ENCODE measurements around the gene UBE2QL1. TPM values are rescaled to one million over a fixed set of nuclear protein-coding genes. Genes with fewer than 3 reads are reported as not detected.

Gene UBE2QL1
- total RNA-seq, 1 experiment from 2014 or later, result not detected

DNA sequence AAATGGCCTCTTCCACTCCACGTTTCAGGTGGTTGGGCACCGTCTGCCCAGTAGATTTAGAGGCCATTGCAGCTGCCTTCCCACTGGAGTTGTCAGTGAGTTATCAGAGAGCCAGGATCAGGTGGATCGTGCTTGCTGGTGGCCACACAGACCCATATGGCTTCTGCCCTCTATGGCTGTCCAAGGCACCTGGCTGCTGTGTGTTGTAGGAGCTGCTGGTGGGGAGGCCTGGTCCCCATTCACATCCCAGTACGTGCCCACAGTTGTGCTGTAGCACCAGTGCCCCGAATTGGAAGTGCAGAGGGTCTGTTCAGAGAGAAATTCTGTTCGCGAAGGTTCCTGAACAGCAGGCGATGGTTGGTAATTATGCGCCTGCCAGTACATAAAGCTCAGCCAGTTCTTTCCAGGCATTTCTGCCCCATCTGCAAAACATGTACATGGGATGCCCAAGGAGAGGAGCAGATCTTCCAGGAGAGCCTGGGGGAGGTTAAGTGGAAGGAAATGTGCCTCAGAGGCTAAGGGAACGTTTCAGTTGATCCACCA, 41.1 kb downstream of the UBE2QL1 start:
- Histone ChIP-seq H4K20me1 (ENCODE audit: insufficient read depth) (no peaks in the 10 kb centered on the region), H3K4me1 (ENCODE audit: control insufficient read depth in 1 of 2, insufficient read depth in 2 of 2, low read length in 2 of 2) (no peaks in the 10 kb centered on the region), H3K36me3 (ENCODE audit: control insufficient read depth in 1 of 2, insufficient read depth in 2 of 2, low read length in 2 of 2) (no peaks in the 10 kb centered on the region), H2AFZ (ENCODE audit: low read depth, low read length, poor library complexity, severe bottlenecking) (no peak overlapping the region), H3K4me2 (ENCODE audit: low read length) (no peak overlapping the region), H3K9me2 (ENCODE audit: insufficient read depth) (no peaks in the 10 kb centered on the region), H3K27ac (ENCODE audit: low read depth, low read length) (no peak overlapping the region), H3K9me3 (ENCODE audit: control insufficient read depth in 1 of 2, insufficient read depth in 1 of 2, low read depth in 1 of 2, low read length in 2 of 2) (no peaks in the 10 kb centered on the region), H3K27me3 (ENCODE audit: insufficient read depth, low read length) (peaks cover 63% of the 10 kb centered on the region), H3K79me2 (ENCODE audit: insufficient read depth, low read length) (no peaks in the 10 kb centered on the region), H3K4me3 (replicated peaks in 1 of 2; ENCODE audit: low read depth in 1 of 2, low read length in 2 of 2) (no peak overlapping the region), H3K9ac (ENCODE audit: low read length) (no peak overlapping the region)
- ChIA-PET RAD21 (ENCODE audit: low non-redundant PET in 1 of 2, low total read pairs in 2 of 2, uncharacterized antibody in 2 of 2, unreplicated experiment in 2 of 2) (no interaction called here), CTCF (no interaction called here), POLR2A (no interaction called here)
- ATAC-seq (no peak), DNase-seq (ENCODE audit: low read depth, low spot score) (no peak)
- BruUV-seq (replicated peaks), result no TSS peak
- TF ChIP-seq, protein P1, sequence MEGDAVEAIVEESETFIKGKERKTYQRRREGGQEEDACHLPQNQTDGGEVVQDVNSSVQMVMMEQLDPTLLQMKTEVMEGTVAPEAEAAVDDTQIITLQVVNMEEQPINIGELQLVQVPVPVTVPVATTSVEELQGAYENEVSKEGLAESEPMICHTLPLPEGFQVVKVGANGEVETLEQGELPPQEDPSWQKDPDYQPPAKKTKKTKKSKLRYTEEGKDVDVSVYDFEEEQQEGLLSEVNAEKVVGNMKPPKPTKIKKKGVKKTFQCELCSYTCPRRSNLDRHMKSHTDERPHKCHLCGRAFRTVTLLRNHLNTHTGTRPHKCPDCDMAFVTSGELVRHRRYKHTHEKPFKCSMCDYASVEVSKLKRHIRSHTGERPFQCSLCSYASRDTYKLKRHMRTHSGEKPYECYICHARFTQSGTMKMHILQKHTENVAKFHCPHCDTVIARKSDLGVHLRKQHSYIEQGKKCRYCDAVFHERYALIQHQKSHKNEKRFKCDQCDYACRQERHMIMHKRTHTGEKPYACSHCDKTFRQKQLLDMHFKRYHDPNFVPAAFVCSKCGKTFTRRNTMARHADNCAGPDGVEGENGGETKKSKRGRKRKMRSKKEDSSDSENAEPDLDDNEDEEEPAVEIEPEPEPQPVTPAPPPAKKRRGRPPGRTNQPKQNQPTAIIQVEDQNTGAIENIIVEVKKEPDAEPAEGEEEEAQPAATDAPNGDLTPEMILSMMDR (IDR thresholded peaks at IDR 0.05 in 2 of 3, conservative IDR thresholded peaks at IDR 0.05 in 1 of 3; ENCODE audit: borderline replicate concordance in 1 of 3, insufficient read depth in 1 of 3, low read depth in 2 of 3, low read length in 2 of 3), result no peak
- TF ChIP-seq TCF7L2 (IDR thresholded peaks at IDR 0.05; ENCODE audit: borderline replicate concordance, extremely low read depth, insufficient read depth, insufficient read length), result no peak
- no peak for TF ChIP-seq FOSL1 (IDR thresholded peaks at IDR 0.05; ENCODE audit: low read depth)
- no peak for TF ChIP-seq EZH2phosphoT487 (IDR thresholded peaks at IDR 0.05; ENCODE audit: borderline replicate concordance)
- no peak for TF ChIP-seq CEBPB (IDR thresholded peaks at IDR 0.05; ENCODE audit: low read depth)
- TF ChIP-seq, protein P2, sequence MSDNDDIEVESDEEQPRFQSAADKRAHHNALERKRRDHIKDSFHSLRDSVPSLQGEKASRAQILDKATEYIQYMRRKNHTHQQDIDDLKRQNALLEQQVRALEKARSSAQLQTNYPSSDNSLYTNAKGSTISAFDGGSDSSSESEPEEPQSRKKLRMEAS (IDR thresholded peaks at IDR 0.05), result no peak
- TF ChIP-seq SIN3A (IDR thresholded peaks at IDR 0.05; ENCODE audit: low read depth), result no peak
- no peak for TF ChIP-seq ZFX (IDR thresholded peaks at IDR 0.05)
- TF ChIP-seq, protein P3, sequence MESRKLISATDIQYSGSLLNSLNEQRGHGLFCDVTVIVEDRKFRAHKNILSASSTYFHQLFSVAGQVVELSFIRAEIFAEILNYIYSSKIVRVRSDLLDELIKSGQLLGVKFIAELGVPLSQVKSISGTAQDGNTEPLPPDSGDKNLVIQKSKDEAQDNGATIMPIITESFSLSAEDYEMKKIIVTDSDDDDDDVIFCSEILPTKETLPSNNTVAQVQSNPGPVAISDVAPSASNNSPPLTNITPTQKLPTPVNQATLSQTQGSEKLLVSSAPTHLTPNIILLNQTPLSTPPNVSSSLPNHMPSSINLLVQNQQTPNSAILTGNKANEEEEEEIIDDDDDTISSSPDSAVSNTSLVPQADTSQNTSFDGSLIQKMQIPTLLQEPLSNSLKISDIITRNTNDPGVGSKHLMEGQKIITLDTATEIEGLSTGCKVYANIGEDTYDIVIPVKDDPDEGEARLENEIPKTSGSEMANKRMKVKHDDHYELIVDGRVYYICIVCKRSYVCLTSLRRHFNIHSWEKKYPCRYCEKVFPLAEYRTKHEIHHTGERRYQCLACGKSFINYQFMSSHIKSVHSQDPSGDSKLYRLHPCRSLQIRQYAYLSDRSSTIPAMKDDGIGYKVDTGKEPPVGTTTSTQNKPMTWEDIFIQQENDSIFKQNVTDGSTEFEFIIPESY (IDR thresholded peaks at IDR 0.05; ENCODE audit: extremely low read depth, insufficient replicate concordance, low read length), result no peak
- TF ChIP-seq SRF (IDR thresholded peaks at IDR 0.05; ENCODE audit: low read depth), result no peak
- TF ChIP-seq CBX3 (IDR thresholded peaks at IDR 0.05; ENCODE audit: low read depth), result no peak
- TF ChIP-seq YY1 (IDR thresholded peaks at IDR 0.05; ENCODE audit: extremely low read depth, insufficient replicate concordance, low read depth, low read length), result no peak
- TF ChIP-seq ELF1 (IDR thresholded peaks at IDR 0.05; ENCODE audit: borderline replicate concordance, low read depth), result no peak
- TF ChIP-seq EGR1 (IDR thresholded peaks at IDR 0.05; ENCODE audit: low read depth), result no peak
- TF ChIP-seq JUND (IDR thresholded peaks at IDR 0.05), result no peak
- no peak for TF ChIP-seq EZH2 (IDR thresholded peaks at IDR 0.05)
- TF ChIP-seq RAD21 (IDR thresholded peaks at IDR 0.05; ENCODE audit: low read depth), result no peak
- no peak for TF ChIP-seq SP1 (IDR thresholded peaks at IDR 0.05; ENCODE audit: low read depth)
- TF ChIP-seq, protein P4, sequence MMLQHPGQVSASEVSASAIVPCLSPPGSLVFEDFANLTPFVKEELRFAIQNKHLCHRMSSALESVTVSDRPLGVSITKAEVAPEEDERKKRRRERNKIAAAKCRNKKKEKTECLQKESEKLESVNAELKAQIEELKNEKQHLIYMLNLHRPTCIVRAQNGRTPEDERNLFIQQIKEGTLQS (IDR thresholded peaks at IDR 0.05), result no peak
- intact Hi-C loops (cut with micrococcal nuclease), result no loop called here

Measured in HCT116 (cell line).